Lower lobe of right lung (tissue), 2 donors: Measurements from ENCODE around the gene SLX4IP. TPM values are rescaled to one million over a fixed set of nuclear protein-coding genes. Genes with fewer than 3 reads are reported as not detected.

Source experiments
- ATAC-seq, 2 donors: fragments of 200-7000 bp; cut with Tn5 transposase; one replicate each; pipeline ENCODE4 v1.9.1; 2020 to 2022; ENCODE audit warnings: mild to moderate bottlenecking in 2 of 2, moderate library complexity in 2 of 2
- DNase-seq: peaks from one replicate; pipeline ENCODE4 v3.0.0-alpha.2; 2020
- H3K27ac ChIP-seq: fragments of 200-600 bp; one replicate; pipeline ENCODE4 v1.8.0; 2022
- H3K27me3 ChIP-seq: fragments of 200-600 bp; one replicate; pipeline ENCODE4 v1.8.0; 2022; ENCODE audit warnings: low read depth
- H3K36me3 ChIP-seq: fragments of 200-600 bp; one replicate; pipeline ENCODE4 v1.8.0; 2022; ENCODE audit warnings: mild to moderate bottlenecking
- H3K4me1 ChIP-seq: fragments of 200-600 bp; one replicate; pipeline ENCODE4 v1.8.0; 2022
- H3K4me3 ChIP-seq: fragments of 200-600 bp; one replicate; pipeline ENCODE4 v1.8.0; 2022; ENCODE audit warnings: mild to moderate bottlenecking
- H3K9me3 ChIP-seq: fragments of 200-600 bp; one replicate; pipeline ENCODE4 v1.8.0; 2022
- CTCF ChIP-seq: fragments of 200-600 bp; IDR thresholded peaks from one replicate; pipeline ENCODE4 v1.8.0; 2022; ENCODE audit warnings: antibody characterized with exemption, mild to moderate bottlenecking
- intact Hi-C: fragments of 100-400 bp; cut with DNase I; formaldehyde crosslinking; loops from one replicate; pipeline ENCODE4 v1.11.0; 2022
- total RNA-seq: library from RNA; stranded (reverse); fragmentation: NEBNext Ultra II Directional; extraction: Animal tissue kit (Norgen Biotek cat#: 25700); gene quantifications from one replicate; pipeline ENCODE4 v1.2.1, GENCODE V29; 2021
- donor health status: DM: no; HTN: yes; CAD: no; lungs with severe emphysema.

SLX4IP gene
- total RNA-seq, 1 donor from 2014 or later: 5.8 TPM

DNA sequence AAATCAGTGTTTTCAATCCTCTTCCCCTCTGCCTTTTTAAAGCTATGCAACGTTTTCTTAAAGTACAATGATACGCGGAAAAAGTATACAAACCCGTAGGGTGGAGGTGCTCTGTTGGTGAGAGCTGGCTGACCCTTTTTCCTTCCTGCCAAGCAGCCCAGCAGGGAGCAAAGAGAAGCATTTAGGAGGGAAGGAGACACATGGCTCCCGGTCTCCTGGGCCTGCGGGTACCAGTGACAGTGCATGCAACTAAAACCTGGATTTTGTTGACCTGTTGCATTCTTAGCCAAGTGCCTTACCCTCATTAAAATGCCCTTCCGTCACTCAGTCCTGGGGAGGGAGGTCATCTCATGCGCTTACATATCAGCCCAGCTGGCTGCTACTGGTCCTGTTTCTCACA, 87.2 kb downstream of the SLX4IP start:
- Histone ChIP-seq H3K4me1 (no peaks in the 10 kb centered on the region), H3K27me3 (no peaks in the 10 kb centered on the region), H3K9me3 (no peaks in the 10 kb centered on the region), H3K27ac (no peak overlapping the region), H3K4me3 (no peak overlapping the region), H3K36me3 (no peaks in the 10 kb centered on the region)
- no peak for TF ChIP-seq CTCF
- DNase-seq (no peak), ATAC-seq (no peak)
- intact Hi-C loops: no loop called here

DNA sequence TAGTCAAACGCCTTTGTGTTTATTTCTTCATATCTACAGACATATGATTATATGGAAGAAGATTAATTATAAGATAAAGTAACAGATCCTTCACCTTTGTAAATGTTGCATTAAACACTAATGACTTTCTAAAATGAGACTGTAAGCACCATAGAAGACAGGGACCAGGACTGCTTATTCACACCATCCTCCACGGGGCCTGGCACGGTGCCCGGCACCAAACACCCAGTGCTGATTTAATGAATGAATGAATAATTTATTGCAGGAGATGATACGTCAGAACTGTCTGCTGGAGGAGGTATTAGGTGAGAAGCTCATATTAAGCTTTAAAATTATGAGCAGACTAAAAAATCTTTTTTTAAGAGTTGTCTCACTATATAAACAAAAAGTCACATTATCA, 88.3 kb downstream of the SLX4IP start:
- H3K27me3 ChIP-seq: no peaks in the 10 kb centered on the region
- ATAC-seq: no peak
- H3K36me3 ChIP-seq: no peaks in the 10 kb centered on the region
- TF ChIP-seq CTCF: no peak
- intact Hi-C loops: no loop called here
- DNase-seq: no peak
- no peak overlapping the region for H3K27ac ChIP-seq
- no peaks in the 10 kb centered on the region for H3K9me3 ChIP-seq
- no peaks in the 10 kb centered on the region for H3K4me1 ChIP-seq
- H3K4me3 ChIP-seq: no peak overlapping the region

GRCh38 chr20:10524034-10524476, 89.0 kb downstream of the SLX4IP start:
- DNase-seq: no peak
- H3K27ac ChIP-seq: no peak overlapping the region
- no peaks in the 10 kb centered on the region for H3K9me3 ChIP-seq
- intact Hi-C loops: no loop called here
- H3K27me3 ChIP-seq: no peaks in the 10 kb centered on the region
- H3K4me3 ChIP-seq: no peak overlapping the region
- no peaks in the 10 kb centered on the region for H3K36me3 ChIP-seq
- TF ChIP-seq CTCF: no peak
- peak; percentile 63 to 81 for ATAC-seq
- H3K4me1 ChIP-seq: no peaks in the 10 kb centered on the region

- no peak for ATAC-seq
- no peak overlapping the region for H3K27ac ChIP-seq
- no peak for TF ChIP-seq CTCF
Measured at GRCh38 chr20:10524643-10525042, 89.5 kb downstream of the SLX4IP start.

GRCh38 chr20:10527781-10528180, 92.7 kb downstream of the SLX4IP start:
- H3K36me3 ChIP-seq: no peaks in the 10 kb centered on the region
- intact Hi-C loops: no loop called here
- no peaks in the 10 kb centered on the region for H3K27me3 ChIP-seq
- no peak for ATAC-seq
- H3K4me3 ChIP-seq: no peak overlapping the region
- no peaks in the 10 kb centered on the region for H3K4me1 ChIP-seq
- TF ChIP-seq CTCF: no peak
- no peak for DNase-seq
- H3K27ac ChIP-seq: no peak overlapping the region
- no peaks in the 10 kb centered on the region for H3K9me3 ChIP-seq

More at GRCh38 chr20:10524643-10525042, 89.5 kb downstream of the SLX4IP start:
- Histone ChIP-seq H3K36me3 (no peaks in the 10 kb centered on the region), H3K4me3 (no peak overlapping the region), H3K4me1 (no peaks in the 10 kb centered on the region), H3K9me3 (no peaks in the 10 kb centered on the region), H3K27me3 (no peaks in the 10 kb centered on the region)
- intact Hi-C loops: no loop called here
- no peak for DNase-seq

DNA sequence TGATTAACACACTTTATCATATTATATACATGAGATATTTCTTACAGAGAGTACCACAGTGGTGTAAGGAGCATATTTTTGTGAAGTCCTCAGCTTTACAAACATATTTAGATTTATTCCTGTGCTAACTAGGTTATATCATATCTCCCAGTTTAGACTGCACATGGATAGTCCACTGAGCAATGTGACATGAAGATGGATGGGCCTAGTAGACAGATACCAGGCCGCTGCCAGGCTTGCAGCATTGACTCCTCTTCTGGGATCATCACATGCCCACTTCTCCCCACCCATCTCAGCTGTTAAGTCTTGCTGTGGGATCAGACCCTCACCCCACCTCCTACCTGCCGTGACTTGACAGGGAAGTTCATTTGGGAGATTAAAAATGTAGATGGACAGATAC, 95.8 kb downstream of the SLX4IP start:
- no peaks in the 10 kb centered on the region for H3K36me3 ChIP-seq
- H3K27ac ChIP-seq: no peak overlapping the region
- DNase-seq (no peak), ATAC-seq (no peak)
- TF ChIP-seq CTCF: no peak
- H3K4me1 ChIP-seq: no peaks in the 10 kb centered on the region
- intact Hi-C loops: no loop called here
- no peak overlapping the region for H3K4me3 ChIP-seq
- H3K9me3 ChIP-seq: no peaks in the 10 kb centered on the region
- no peaks in the 10 kb centered on the region for H3K27me3 ChIP-seq
